Right lobe of liver (tissue), 4 donors: Measurements from ENCODE around the gene MMAB.

Experiments
- POLR2A ChIP-seq: fragments of 450-650 bp; IDR thresholded peaks from one replicate; pipeline ENCODE4 v1.6.1; 2017; ENCODE audit warnings: antibody characterized with exemption, mild to moderate bottlenecking
- TF ChIP-seq, protein P1 (sequence below), 4 donors: fragments of 200-600 bp in 3 of 4; fragments of 450-650 bp in 1 of 4; IDR thresholded peaks; one replicate each; pipeline versions ENCODE4 v1.5.1 to v1.8.0; 2016 to 2022; ENCODE audit warnings: antibody characterized with exemption in 4 of 4, mild to moderate bottlenecking in 2 of 4
- donor health status: DM: no; HTN: no; CAD: no.
- donor health status: DM: no; HTN: no; CAD: no.
- donor health status: DM: no; HTN: yes; CAD: no.

GRCh38 chr12:109582636-109583035, 9.3 kb upstream of the MMAB start:
- TF ChIP-seq, protein P1, sequence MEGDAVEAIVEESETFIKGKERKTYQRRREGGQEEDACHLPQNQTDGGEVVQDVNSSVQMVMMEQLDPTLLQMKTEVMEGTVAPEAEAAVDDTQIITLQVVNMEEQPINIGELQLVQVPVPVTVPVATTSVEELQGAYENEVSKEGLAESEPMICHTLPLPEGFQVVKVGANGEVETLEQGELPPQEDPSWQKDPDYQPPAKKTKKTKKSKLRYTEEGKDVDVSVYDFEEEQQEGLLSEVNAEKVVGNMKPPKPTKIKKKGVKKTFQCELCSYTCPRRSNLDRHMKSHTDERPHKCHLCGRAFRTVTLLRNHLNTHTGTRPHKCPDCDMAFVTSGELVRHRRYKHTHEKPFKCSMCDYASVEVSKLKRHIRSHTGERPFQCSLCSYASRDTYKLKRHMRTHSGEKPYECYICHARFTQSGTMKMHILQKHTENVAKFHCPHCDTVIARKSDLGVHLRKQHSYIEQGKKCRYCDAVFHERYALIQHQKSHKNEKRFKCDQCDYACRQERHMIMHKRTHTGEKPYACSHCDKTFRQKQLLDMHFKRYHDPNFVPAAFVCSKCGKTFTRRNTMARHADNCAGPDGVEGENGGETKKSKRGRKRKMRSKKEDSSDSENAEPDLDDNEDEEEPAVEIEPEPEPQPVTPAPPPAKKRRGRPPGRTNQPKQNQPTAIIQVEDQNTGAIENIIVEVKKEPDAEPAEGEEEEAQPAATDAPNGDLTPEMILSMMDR (IDR thresholded peaks at IDR 0.05) = peak in 2 of 4 donors; percentile 8 to 21
- TF ChIP-seq POLR2A = no peak
